ENCODE results near the gene ATP2B3.

DNA sequence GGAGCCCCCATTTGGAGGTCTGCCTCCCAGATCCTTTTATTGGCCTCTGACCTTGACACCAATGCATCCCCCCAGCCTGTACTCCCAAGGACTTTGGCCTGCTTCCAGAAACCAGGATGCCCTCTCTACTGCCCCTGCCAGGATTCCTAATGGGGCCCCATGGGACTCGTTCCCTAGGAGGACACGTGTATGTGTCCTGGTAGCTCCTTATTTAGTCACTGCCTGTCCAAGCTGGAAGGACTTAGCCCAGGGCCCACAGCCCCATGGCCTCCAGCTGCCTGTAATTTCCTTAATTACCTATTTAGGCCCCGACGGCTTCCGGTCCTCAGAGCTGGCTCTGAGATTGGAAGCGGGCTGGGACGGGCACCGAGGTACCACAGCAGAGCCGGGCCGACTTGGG lies 9.4 kb downstream of the ATP2B3 start:
- TF ChIP-seq, protein P1, sequence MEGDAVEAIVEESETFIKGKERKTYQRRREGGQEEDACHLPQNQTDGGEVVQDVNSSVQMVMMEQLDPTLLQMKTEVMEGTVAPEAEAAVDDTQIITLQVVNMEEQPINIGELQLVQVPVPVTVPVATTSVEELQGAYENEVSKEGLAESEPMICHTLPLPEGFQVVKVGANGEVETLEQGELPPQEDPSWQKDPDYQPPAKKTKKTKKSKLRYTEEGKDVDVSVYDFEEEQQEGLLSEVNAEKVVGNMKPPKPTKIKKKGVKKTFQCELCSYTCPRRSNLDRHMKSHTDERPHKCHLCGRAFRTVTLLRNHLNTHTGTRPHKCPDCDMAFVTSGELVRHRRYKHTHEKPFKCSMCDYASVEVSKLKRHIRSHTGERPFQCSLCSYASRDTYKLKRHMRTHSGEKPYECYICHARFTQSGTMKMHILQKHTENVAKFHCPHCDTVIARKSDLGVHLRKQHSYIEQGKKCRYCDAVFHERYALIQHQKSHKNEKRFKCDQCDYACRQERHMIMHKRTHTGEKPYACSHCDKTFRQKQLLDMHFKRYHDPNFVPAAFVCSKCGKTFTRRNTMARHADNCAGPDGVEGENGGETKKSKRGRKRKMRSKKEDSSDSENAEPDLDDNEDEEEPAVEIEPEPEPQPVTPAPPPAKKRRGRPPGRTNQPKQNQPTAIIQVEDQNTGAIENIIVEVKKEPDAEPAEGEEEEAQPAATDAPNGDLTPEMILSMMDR (IDR thresholded peaks at IDR 0.05), result no peak
- no peak for TF ChIP-seq POLR2A (IDR thresholded peaks at IDR 0.05)
